Epithelial cell of proximal tubule (primary cell): ENCODE measurements around the gene NEGR1. TPM values are rescaled to one million over a fixed set of nuclear protein-coding genes. Genes with fewer than 3 reads are reported as not detected.

Experiments used
- DNase-seq: peaks from one replicate; pipeline ENCODE4 v3.0.0-alpha.2; 2011; ENCODE audit warnings: low read depth
- H3K4me3 ChIP-seq: 2 replicates; pipeline ENCODE4 v1.5.1; 2011; ENCODE audit warnings: low read depth, mild to moderate bottlenecking, low read length
- total RNA-seq: library from RNA; depleted of rRNA; stranded (reverse); fragments of >200 nt; gene quantifications from 2 replicates; pipeline ENCODE4 v1.2.3, GENCODE V29; 2015
- TF ChIP-seq, protein P1 (sequence below): conservative IDR thresholded peaks from 2 replicates; pipeline ENCODE4 v1.5.1; 2012; ENCODE audit warnings: low read depth, mild to moderate bottlenecking, low read length

The NEGR1 gene
- total RNA-seq, 1 donor from 2014 or later = 3.1 TPM

DNA sequence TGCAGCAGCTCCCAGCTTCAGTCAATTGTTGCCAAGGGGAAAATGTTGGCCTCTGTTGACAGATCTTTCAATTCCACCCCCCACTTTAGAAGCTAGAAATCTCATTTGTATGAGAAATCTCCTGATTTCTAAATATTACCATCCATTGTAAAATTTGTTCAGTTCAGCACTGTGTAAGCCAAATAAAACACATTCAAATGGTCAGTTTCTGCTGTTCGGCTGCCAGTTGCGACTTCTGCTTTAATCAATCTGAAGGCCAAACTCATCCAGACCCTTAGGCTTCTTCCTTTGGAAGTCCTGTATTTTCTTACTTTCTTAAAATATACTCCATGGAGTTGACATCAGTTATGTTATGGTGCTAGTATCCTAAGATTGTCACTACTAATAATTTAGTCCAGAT lies 920.3 kb downstream of the NEGR1 start:
- TF ChIP-seq, protein P1, sequence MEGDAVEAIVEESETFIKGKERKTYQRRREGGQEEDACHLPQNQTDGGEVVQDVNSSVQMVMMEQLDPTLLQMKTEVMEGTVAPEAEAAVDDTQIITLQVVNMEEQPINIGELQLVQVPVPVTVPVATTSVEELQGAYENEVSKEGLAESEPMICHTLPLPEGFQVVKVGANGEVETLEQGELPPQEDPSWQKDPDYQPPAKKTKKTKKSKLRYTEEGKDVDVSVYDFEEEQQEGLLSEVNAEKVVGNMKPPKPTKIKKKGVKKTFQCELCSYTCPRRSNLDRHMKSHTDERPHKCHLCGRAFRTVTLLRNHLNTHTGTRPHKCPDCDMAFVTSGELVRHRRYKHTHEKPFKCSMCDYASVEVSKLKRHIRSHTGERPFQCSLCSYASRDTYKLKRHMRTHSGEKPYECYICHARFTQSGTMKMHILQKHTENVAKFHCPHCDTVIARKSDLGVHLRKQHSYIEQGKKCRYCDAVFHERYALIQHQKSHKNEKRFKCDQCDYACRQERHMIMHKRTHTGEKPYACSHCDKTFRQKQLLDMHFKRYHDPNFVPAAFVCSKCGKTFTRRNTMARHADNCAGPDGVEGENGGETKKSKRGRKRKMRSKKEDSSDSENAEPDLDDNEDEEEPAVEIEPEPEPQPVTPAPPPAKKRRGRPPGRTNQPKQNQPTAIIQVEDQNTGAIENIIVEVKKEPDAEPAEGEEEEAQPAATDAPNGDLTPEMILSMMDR = no peak
- DNase-seq = no peak
- no peak overlapping the region for H3K4me3 ChIP-seq

DNA sequence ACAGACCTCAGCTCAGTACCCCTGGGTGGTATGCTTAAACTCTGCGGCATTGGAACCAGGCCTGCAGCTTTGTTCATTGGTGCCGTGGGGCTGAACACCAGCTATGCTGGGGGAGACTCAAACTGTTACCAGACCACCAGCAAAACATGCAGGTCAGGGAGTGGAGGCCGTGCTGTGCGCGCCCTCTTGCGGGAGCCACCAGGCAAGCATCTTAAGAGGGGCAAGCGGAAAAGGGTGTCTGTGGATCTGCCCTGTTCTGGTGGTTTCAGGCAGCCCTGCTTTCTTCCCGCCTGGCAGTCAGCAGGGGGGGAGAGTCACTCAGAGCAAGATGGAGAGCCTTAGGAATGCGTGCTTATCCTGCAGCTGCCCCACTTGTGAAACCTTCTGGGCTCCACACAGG lies 924.6 kb downstream of the NEGR1 start:
- DNase-seq = no peak
- H3K4me3 ChIP-seq = no peak overlapping the region
- TF ChIP-seq, protein P1 = no peak

DNA sequence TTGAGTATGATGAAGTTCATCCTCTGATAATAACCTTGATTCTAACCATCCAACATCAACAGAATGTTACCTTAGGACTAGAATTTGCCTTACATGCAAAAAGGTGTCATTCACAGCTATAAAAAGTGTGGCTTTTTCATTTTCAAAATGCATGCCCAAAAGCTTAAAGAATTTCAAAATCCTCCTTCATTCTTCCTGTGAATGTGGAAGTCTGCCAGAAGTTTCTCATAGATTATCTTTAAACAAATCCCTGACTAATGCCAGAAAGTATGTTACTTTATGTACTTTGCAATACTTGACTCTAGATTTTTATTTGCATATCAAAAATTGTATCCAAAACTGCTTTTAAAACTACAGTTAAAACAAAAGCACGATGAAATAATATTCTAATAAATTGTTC lies 930.9 kb downstream of the NEGR1 start:
- DNase-seq = no peak
- no peak overlapping the region for H3K4me3 ChIP-seq
- TF ChIP-seq, protein P1 = no peak

DNA sequence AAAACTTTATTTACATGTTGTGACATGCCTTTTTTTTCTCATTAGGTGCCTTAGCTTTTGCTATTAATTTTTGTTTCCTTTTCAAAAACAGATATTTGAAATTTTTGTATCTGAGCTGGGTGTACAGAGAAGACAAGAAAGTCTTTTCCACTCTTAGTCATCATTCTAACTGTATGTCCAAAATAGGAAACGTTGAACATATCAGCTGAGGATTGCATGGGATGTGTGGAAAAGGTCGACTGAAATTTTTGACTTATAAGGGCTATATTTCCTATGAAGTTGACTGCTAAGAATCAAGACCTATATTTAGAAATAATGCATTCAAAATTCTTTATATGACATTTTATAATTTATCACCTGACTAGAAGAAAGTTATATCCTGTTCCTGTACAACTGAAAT lies 931.5 kb downstream of the NEGR1 start:
- DNase-seq = no peak
- TF ChIP-seq, protein P1 = no peak
- no peak overlapping the region for H3K4me3 ChIP-seq

DNA sequence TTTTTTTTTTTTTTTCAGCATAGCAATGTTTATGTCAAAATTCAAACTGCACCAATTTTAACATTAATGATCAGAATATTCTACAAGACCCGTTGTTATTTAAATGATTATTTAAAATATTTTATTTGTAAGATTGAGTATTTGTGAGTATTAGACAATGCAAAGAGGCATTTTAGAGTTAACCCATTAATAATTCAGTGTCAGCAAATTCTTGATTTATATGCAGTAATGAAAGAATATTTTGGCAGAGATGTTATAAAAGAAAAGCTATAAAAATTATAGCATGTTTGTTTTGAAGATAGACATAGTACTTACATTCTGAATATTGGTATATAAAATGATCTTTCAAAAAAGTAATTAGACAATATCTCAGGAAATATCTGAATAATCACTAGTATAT lies 932.0 kb downstream of the NEGR1 start:
- DNase-seq = no peak
- TF ChIP-seq, protein P1 = no peak

More for the DNA sequence above, 932.0 kb downstream of the NEGR1 start:
- no peak overlapping the region for H3K4me3 ChIP-seq
